SU-DHL-6 (cell line): ENCODE results near the gene ARHGAP26.

ENCODE experiments used
- H2AFZ ChIP-seq: fragments of 200-600 bp; sonication (generic); 2 replicates; pipeline ENCODE4 v1.6.1; 2014; ENCODE audit warnings: low read depth, mild to moderate bottlenecking, moderate library complexity, mixed read lengths, antibody characterized with exemption, low read length; ENCODE audit not compliant: severe bottlenecking
- H3F3A ChIP-seq: fragments of 200-600 bp; shearing (Covaris generic); 2 replicates; pipeline ENCODE4 v1.6.0; 2016; ENCODE audit warnings: antibody characterized with exemption, mild to moderate bottlenecking; ENCODE audit not compliant: insufficient read depth
- H3K27ac ChIP-seq: fragments of 200-600 bp; sonication (generic); 2 replicates; pipeline ENCODE4 v1.5.1; 2016; ENCODE audit warnings: low read depth, mild to moderate bottlenecking, low read length, moderate library complexity, mixed read lengths
- H3K27me3 ChIP-seq: fragments of 200-600 bp; sonication (generic), shearing (Covaris generic); 2 replicates; pipeline ENCODE4 v1.6.0; 2014; ENCODE audit warnings: mild to moderate bottlenecking, low read length
- H3K36me3 ChIP-seq: fragments of 200-600 bp; sonication (generic); 2 replicates; pipeline ENCODE4 v1.6.1; 2014; ENCODE audit warnings: mild to moderate bottlenecking, low read length, mixed read lengths
- H3K4me2 ChIP-seq: fragments of 300-600, 200-600 bp; shearing (Covaris generic), sonication (generic); 2 replicates; pipeline ENCODE4 v1.6.0; 2014; ENCODE audit warnings: low read length, low read depth, mild to moderate bottlenecking; ENCODE audit not compliant: poor library complexity, severe bottlenecking
- H3K4me3 ChIP-seq: fragments of 200-600 bp; sonication (generic); 2 replicates; pipeline ENCODE4 v1.5.1; 2014; ENCODE audit warnings: antibody characterized with exemption, low read length, mild to moderate bottlenecking, mixed read lengths; ENCODE audit not compliant: insufficient read depth, poor library complexity, severe bottlenecking
- H3K79me2 ChIP-seq: fragments of 200-600 bp; sonication (generic); 2 replicates; pipeline ENCODE4 v1.6.1; 2014; ENCODE audit warnings: mild to moderate bottlenecking, low read length, moderate library complexity; ENCODE audit not compliant: insufficient read depth
- H3K9ac ChIP-seq: fragments of 200-600 bp; sonication (generic); 2 replicates; pipeline ENCODE4 v1.7.0; 2014; ENCODE audit warnings: mild to moderate bottlenecking, low read length
- H3K9me2 ChIP-seq: fragments of 200-600 bp; sonication (generic); replicated peaks from 2 replicates; pipeline ENCODE4 v1.6.1; 2014; ENCODE audit warnings: low read length; ENCODE audit not compliant: insufficient read depth
- H3K9me3 ChIP-seq: fragments of 200-600 bp; sonication (generic); 2 replicates; pipeline ENCODE4 v1.6.1; 2014; ENCODE audit warnings: low read length, mixed read lengths; ENCODE audit not compliant: insufficient read depth
- H4K20me1 ChIP-seq: fragments of 200-600 bp; sonication (generic); 2 replicates; pipeline ENCODE4 v1.6.1; 2014; ENCODE audit warnings: low read depth, mild to moderate bottlenecking, antibody characterized with exemption, low read length, moderate library complexity, mixed read lengths
- EZH2phosphoT487 ChIP-seq: fragments of 200-600 bp; sonication (generic), shearing (Covaris generic); conservative IDR thresholded peaks from 2 replicates; pipeline ENCODE4 v1.6.1; 2018; ENCODE audit warnings: mild to moderate bottlenecking, antibody characterized with exemption, low read length, moderate library complexity, mixed read lengths
- TF ChIP-seq, protein P1 (sequence below): fragments of 200-600 bp; sonication (generic); IDR thresholded peaks from one replicate; pipeline ENCODE4 v1.5.1; 2017; ENCODE audit warnings: antibody characterized with exemption, mild to moderate bottlenecking, low read length, moderate library complexity; ENCODE audit not compliant: insufficient read depth, poor library complexity, severe bottlenecking

Gene ARHGAP26

GRCh38 chr5:143235423-143235822, 465.2 kb downstream of the ARHGAP26 start:
- Histone ChIP-seq H3K4me2 (no peak overlapping the region), H3K4me3 (no peak overlapping the region)

DNA sequence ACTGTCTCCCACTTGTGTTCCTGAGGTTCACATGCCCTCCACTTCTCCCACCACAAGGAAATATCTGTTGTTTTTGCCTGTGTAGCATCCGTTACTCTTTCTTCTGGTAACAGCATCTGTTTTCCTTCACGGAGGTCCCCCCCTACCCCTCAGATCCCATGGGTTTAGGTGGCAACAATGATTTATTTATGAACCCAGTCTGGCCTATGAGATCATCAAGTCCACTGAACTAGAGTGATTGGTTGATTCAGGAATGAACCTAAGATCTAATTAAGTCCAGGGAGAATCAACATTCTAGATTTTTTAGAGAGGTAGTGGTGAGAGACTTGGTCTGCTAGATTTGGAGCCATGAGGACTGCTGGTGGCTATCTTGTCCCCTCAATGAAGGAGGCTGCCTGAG, 466.5 kb downstream of the ARHGAP26 start:
- Histone ChIP-seq H3K36me3 (no peaks in the 10 kb centered on the region), H3F3A (no peaks in the 10 kb centered on the region), H3K4me3 (no peak overlapping the region), H3K9me3 (no peaks in the 10 kb centered on the region), H2AFZ (no peak overlapping the region), H3K79me2 (no peaks in the 10 kb centered on the region), H3K27me3 (no peaks in the 10 kb centered on the region), H3K4me2 (no peak overlapping the region), H4K20me1 (no peaks in the 10 kb centered on the region), H3K9me2 (no peaks in the 10 kb centered on the region), H3K27ac (no peak overlapping the region), H3K9ac (no peak overlapping the region)
- TF ChIP-seq, protein P1, sequence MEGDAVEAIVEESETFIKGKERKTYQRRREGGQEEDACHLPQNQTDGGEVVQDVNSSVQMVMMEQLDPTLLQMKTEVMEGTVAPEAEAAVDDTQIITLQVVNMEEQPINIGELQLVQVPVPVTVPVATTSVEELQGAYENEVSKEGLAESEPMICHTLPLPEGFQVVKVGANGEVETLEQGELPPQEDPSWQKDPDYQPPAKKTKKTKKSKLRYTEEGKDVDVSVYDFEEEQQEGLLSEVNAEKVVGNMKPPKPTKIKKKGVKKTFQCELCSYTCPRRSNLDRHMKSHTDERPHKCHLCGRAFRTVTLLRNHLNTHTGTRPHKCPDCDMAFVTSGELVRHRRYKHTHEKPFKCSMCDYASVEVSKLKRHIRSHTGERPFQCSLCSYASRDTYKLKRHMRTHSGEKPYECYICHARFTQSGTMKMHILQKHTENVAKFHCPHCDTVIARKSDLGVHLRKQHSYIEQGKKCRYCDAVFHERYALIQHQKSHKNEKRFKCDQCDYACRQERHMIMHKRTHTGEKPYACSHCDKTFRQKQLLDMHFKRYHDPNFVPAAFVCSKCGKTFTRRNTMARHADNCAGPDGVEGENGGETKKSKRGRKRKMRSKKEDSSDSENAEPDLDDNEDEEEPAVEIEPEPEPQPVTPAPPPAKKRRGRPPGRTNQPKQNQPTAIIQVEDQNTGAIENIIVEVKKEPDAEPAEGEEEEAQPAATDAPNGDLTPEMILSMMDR, result no peak
- no peak for TF ChIP-seq EZH2phosphoT487

More at GRCh38 chr5:143235423-143235822, 465.2 kb downstream of the ARHGAP26 start:
- H3K27ac ChIP-seq, result no peak overlapping the region
- no peak overlapping the region for H2AFZ ChIP-seq
- no peak for TF ChIP-seq EZH2phosphoT487
- TF ChIP-seq, protein P1, result no peak
- H3K9me3 ChIP-seq, result no peaks in the 10 kb centered on the region
- H3K27me3 ChIP-seq, result no peaks in the 10 kb centered on the region
- no peaks in the 10 kb centered on the region for H3K9me2 ChIP-seq
- H4K20me1 ChIP-seq, result no peaks in the 10 kb centered on the region
- H3K79me2 ChIP-seq, result no peaks in the 10 kb centered on the region
- no peaks in the 10 kb centered on the region for H3F3A ChIP-seq
- no peak overlapping the region for H3K9ac ChIP-seq
- no peaks in the 10 kb centered on the region for H3K36me3 ChIP-seq

GRCh38 chr5:143237664-143238063, 467.5 kb downstream of the ARHGAP26 start:
- Histone ChIP-seq H4K20me1 (no peaks in the 10 kb centered on the region), H3K9me2 (no peaks in the 10 kb centered on the region), H3K9me3 (no peaks in the 10 kb centered on the region), H3K36me3 (no peaks in the 10 kb centered on the region), H3K27ac (no peak overlapping the region), H3K4me2 (no peak overlapping the region), H3K27me3 (no peaks in the 10 kb centered on the region), H3K9ac (no peak overlapping the region), H2AFZ (no peak overlapping the region), H3K79me2 (no peaks in the 10 kb centered on the region), H3F3A (no peaks in the 10 kb centered on the region), H3K4me3 (no peak overlapping the region)
- TF ChIP-seq EZH2phosphoT487, result no peak
- TF ChIP-seq, protein P1, result no peak
